Astrocyte (in vitro differentiated cells and primary cell): Measurements from ENCODE around the gene RNLS. TPM values are rescaled to one million over a fixed set of nuclear protein-coding genes. Genes with fewer than 3 reads are reported as not detected.
A peak's percentile ranks its signal among the peaks of the same experiment; 100 is the strongest.

Experiments used
- DNase-seq: peaks from one replicate; pipeline ENCODE4 v3.0.0-alpha.2; 2010; ENCODE audit warnings: low read depth
- FAIRE-seq: peaks from 2 replicates; lab custom pipeline; 2011; peaks lifted over from hg19 to GRCh38; lab: Jason Lieb, UNC
- H2AFZ ChIP-seq: 2 replicates; pipeline ENCODE4 v1.6.0; 2012; ENCODE audit warnings: low read depth, low read length, inconsistent platforms
- H3K27ac ChIP-seq: 2 replicates; pipeline ENCODE4 v1.5.1; 2011; ENCODE audit warnings: low read depth, low read length, inconsistent platforms
- H3K27me3 ChIP-seq: 2 replicates; pipeline ENCODE4 v1.6.0; 2011; ENCODE audit warnings: low read length, inconsistent platforms; ENCODE audit not compliant: insufficient read depth
- H3K36me3 ChIP-seq: 2 replicates; pipeline ENCODE4 v1.5.1; 2011; ENCODE audit warnings: low read length, inconsistent platforms; ENCODE audit not compliant: insufficient read depth
- H3K4me1 ChIP-seq: 2 replicates; pipeline ENCODE4 v1.5.1; 2011; ENCODE audit warnings: low read length, inconsistent platforms; ENCODE audit not compliant: insufficient read depth
- H3K4me2 ChIP-seq: 2 replicates; pipeline ENCODE4 v1.6.0; 2012; ENCODE audit warnings: low read length, inconsistent platforms
- H3K4me3 ChIP-seq: 2 replicates; pipeline ENCODE4 v1.5.1; 2011; ENCODE audit warnings: low read depth, mild to moderate bottlenecking, low read length, inconsistent platforms; ENCODE audit not compliant: insufficient read depth
- H3K79me2 ChIP-seq: 2 replicates; pipeline ENCODE4 v1.6.0; 2012; ENCODE audit warnings: mild to moderate bottlenecking, low read length, inconsistent platforms; ENCODE audit not compliant: insufficient read depth
- H3K9ac ChIP-seq: 2 replicates; pipeline ENCODE4 v1.6.0; 2012; ENCODE audit warnings: mild to moderate bottlenecking, low read length, inconsistent platforms
- H3K9me3 ChIP-seq: 2 replicates; pipeline ENCODE4 v1.5.1; 2012; ENCODE audit warnings: low read depth, mild to moderate bottlenecking, low read length, inconsistent platforms; ENCODE audit not compliant: insufficient read depth
- H4K20me1 ChIP-seq: 2 replicates; pipeline ENCODE4 v1.6.0; 2012; ENCODE audit warnings: low read length, inconsistent platforms; ENCODE audit not compliant: insufficient read depth
- H3K27ac Mint-ChIP-seq: one replicate; pipeline ENCODE4 v1.8.0; 2021; ENCODE audit warnings: mild to moderate bottlenecking, mixed read lengths; ENCODE audit not compliant: unreplicated experiment
- H3K27me3 Mint-ChIP-seq: one replicate; pipeline ENCODE4 v1.8.0; 2021; ENCODE audit warnings: low read depth, mixed read lengths; ENCODE audit not compliant: unreplicated experiment
- H3K36me3 Mint-ChIP-seq: one replicate; pipeline ENCODE4 v1.8.0; 2021; ENCODE audit warnings: low read depth, mixed read lengths; ENCODE audit not compliant: unreplicated experiment
- H3K4me1 Mint-ChIP-seq: one replicate; pipeline ENCODE4 v1.8.0; 2021; ENCODE audit warnings: low read depth, mixed read lengths; ENCODE audit not compliant: unreplicated experiment
- H3K4me3 Mint-ChIP-seq: one replicate; pipeline ENCODE4 v1.8.0; 2021; ENCODE audit warnings: mild to moderate bottlenecking, moderate library complexity, mixed read lengths; ENCODE audit not compliant: unreplicated experiment
- H3K9me3 Mint-ChIP-seq: one replicate; pipeline ENCODE4 v1.8.0; 2021; ENCODE audit warnings: mild to moderate bottlenecking, mixed read lengths; ENCODE audit not compliant: unreplicated experiment
- EZH2 ChIP-seq: IDR thresholded peaks from 2 replicates; pipeline ENCODE4 v1.6.1; 2012; ENCODE audit warnings: mild to moderate bottlenecking, low read length, inconsistent platforms; ENCODE audit not compliant: insufficient read depth
- total RNA-seq: library from RNA; stranded (reverse); gene quantifications from 2 replicates; pipeline ENCODE4 v1.2.1, GENCODE V29; 2021
- TF ChIP-seq, protein P1 (sequence below): IDR thresholded peaks from 2 replicates; pipeline ENCODE4 v1.5.1; 2011; ENCODE audit warnings: low read depth, mild to moderate bottlenecking, inconsistent platforms, low read length, moderate library complexity; ENCODE audit not compliant: insufficient read depth

The RNLS gene
- total RNA-seq, 1 donor from 2014 or later: 6.9 TPM

DNA sequence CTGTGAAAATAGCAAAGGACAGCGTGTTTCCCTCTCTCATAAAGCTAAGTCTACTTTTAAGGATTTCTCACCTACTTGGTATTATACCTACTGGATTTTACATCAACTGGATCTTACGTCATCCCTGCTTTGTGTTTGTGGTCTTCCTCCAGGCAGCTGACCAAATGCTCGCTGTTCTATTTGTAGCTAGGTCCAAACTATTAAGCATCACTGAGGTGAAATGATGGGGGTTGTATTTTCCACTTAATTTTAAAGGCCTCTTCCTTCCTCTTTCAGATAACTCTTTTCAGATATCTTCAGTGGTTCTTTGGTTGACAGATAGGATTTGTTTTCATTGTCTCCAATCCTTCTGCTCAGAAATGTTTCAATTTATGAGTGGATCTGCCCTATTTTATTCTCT is 169.7 kb downstream of the RNLS start:
- Histone ChIP-seq H3K4me2 (no peak overlapping the region), H3K4me1 (no peaks in the 10 kb centered on the region), H2AFZ (no peak overlapping the region), H3K36me3 (no peaks in the 10 kb centered on the region), H3K27ac (no peak overlapping the region), H3K79me2 (no peaks in the 10 kb centered on the region), H4K20me1 (no peaks in the 10 kb centered on the region), H3K9ac (no peak overlapping the region), H3K9me3 (no peaks in the 10 kb centered on the region), H3K27me3 (no peaks in the 10 kb centered on the region), H3K4me3 (no peak overlapping the region)
- Mint-ChIP-seq H3K27ac (no peak overlapping the region), H3K4me3 (no peak overlapping the region), H3K36me3 (no peaks in the 10 kb centered on the region), H3K27me3 (no peaks in the 10 kb centered on the region), H3K4me1 (no peaks in the 10 kb centered on the region), H3K9me3 (no peaks in the 10 kb centered on the region)
- TF ChIP-seq, protein P1, sequence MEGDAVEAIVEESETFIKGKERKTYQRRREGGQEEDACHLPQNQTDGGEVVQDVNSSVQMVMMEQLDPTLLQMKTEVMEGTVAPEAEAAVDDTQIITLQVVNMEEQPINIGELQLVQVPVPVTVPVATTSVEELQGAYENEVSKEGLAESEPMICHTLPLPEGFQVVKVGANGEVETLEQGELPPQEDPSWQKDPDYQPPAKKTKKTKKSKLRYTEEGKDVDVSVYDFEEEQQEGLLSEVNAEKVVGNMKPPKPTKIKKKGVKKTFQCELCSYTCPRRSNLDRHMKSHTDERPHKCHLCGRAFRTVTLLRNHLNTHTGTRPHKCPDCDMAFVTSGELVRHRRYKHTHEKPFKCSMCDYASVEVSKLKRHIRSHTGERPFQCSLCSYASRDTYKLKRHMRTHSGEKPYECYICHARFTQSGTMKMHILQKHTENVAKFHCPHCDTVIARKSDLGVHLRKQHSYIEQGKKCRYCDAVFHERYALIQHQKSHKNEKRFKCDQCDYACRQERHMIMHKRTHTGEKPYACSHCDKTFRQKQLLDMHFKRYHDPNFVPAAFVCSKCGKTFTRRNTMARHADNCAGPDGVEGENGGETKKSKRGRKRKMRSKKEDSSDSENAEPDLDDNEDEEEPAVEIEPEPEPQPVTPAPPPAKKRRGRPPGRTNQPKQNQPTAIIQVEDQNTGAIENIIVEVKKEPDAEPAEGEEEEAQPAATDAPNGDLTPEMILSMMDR: no peak
- no peak for TF ChIP-seq EZH2
- no peak for DNase-seq
- FAIRE-seq: no peak

- H3K4me1 Mint-ChIP-seq: no peaks in the 10 kb centered on the region
- no peaks in the 10 kb centered on the region for H3K27me3 Mint-ChIP-seq
- Histone ChIP-seq H3K4me2 (no peak overlapping the region), H4K20me1 (no peaks in the 10 kb centered on the region), H3K4me3 (no peak overlapping the region), H3K79me2 (no peaks in the 10 kb centered on the region), H3K4me1 (no peaks in the 10 kb centered on the region), H3K27me3 (no peaks in the 10 kb centered on the region), H3K9ac (no peak overlapping the region), H3K36me3 (no peaks in the 10 kb centered on the region), H3K27ac (no peak overlapping the region), H2AFZ (no peak overlapping the region), H3K9me3 (no peaks in the 10 kb centered on the region)
- H3K4me3 Mint-ChIP-seq: no peak overlapping the region
- no peak overlapping the region for H3K27ac Mint-ChIP-seq
- DNase-seq: no peak
- no peak for TF ChIP-seq EZH2
- TF ChIP-seq, protein P1: no peak
- H3K9me3 Mint-ChIP-seq: peaks cover 1% of the 10 kb centered on the region
- peak; percentile 50 for FAIRE-seq
- H3K36me3 Mint-ChIP-seq: no peaks in the 10 kb centered on the region
Measured at GRCh38 chr10:88411772-88412349, 171.3 kb downstream of the RNLS start.

DNA sequence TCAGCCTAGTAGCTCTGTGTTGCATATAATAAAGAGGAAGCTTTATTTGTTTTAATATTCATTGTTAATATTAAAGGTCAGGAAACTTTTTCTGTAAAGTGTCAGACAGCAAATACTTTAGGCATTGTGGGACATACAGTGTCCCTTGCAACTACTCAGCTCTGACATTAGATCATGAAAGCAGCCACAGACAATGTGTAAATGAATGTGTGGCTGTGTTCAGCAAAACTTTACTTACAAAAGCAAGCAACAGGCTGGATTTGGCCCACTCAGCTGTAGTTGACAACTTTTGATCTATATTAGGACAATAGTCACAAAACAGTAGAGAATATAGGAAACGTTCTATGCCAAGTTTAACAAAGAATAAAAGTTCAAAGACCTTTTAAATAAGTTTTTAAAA is 173.3 kb downstream of the RNLS start:
- Mint-ChIP-seq H3K4me1 (no peaks in the 10 kb centered on the region), H3K27ac (no peak overlapping the region), H3K36me3 (no peaks in the 10 kb centered on the region), H3K9me3 (peaks cover 10% of the 10 kb centered on the region), H3K27me3 (no peaks in the 10 kb centered on the region), H3K4me3 (no peak overlapping the region)
- H3K79me2 ChIP-seq: no peaks in the 10 kb centered on the region
- no peaks in the 10 kb centered on the region for H4K20me1 ChIP-seq
- no peaks in the 10 kb centered on the region for H3K9me3 ChIP-seq
- no peaks in the 10 kb centered on the region for H3K27me3 ChIP-seq
- no peak overlapping the region for H3K4me3 ChIP-seq
- H3K36me3 ChIP-seq: no peaks in the 10 kb centered on the region
- no peak overlapping the region for H3K27ac ChIP-seq
- H2AFZ ChIP-seq: no peak overlapping the region
- TF ChIP-seq EZH2: no peak
- TF ChIP-seq, protein P1: no peak
- no peak overlapping the region for H3K4me2 ChIP-seq
- no peak for FAIRE-seq
- no peak for DNase-seq
- H3K9ac ChIP-seq: no peak overlapping the region
- no peaks in the 10 kb centered on the region for H3K4me1 ChIP-seq
